ENCODE measurements around the gene WDR18. TPM values are rescaled to one million over a fixed set of nuclear protein-coding genes. Genes with fewer than 3 reads are reported as not detected.
A peak's percentile ranks its signal among the peaks of the same experiment; 100 is the strongest.

Gene WDR18
- total RNA-seq (2014; rRNA removed; shearing (Covaris generic)) = 107 and 140 TPM in 2 replicates

GRCh38 chr19:984165-984967 lies at the start of gene WDR18:
TSS of gene WDR18 (plus strand) at chr19:984345. CDS start at chr19:984354, 9 bp downstream.
- Histone ChIP-seq H3K36me3 (replicated peaks; ENCODE audit: control insufficient read depth, insufficient read depth, low read length) (peaks cover 3% of the 10 kb centered on the region), H3K4me3 (ENCODE audit: insufficient read depth, low read depth, low read length) (peak within 1 kb of the TSS; percentile 97)

GRCh38 chr19:934865-935479 lies 49.2 kb upstream of the WDR18 start:
- Histone ChIP-seq H3K4me3 (ENCODE audit: insufficient read depth, low read depth, low read length) (no peak overlapping the region), H3K36me3 (replicated peaks; ENCODE audit: control insufficient read depth, insufficient read depth, low read length) (peaks cover 6% of the 10 kb centered on the region), H3K27me3 (ENCODE audit: control insufficient read depth, insufficient read depth, low read length) (no peaks in the 10 kb centered on the region)
- no peak for DNase-seq

More at GRCh38 chr19:984165-984967, at the start of gene WDR18:
- no peaks in the 10 kb centered on the region for H3K27me3 ChIP-seq (ENCODE audit: control insufficient read depth, insufficient read depth, low read length)
- peak; percentile 99 for DNase-seq

- no peaks in the 10 kb centered on the region for H3K27me3 ChIP-seq (ENCODE audit: control insufficient read depth, insufficient read depth, low read length)
- peaks cover 5% of the 10 kb centered on the region for H3K36me3 ChIP-seq (replicated peaks; ENCODE audit: control insufficient read depth, insufficient read depth, low read length)
- DNase-seq = no peak
- no peak overlapping the region for H3K4me3 ChIP-seq (ENCODE audit: insufficient read depth, low read depth, low read length)
These were observed 48.0 kb upstream of the WDR18 start for GRCh38 chr19:936175-936546.

GRCh38 chr19:937259-937694 lies 46.9 kb upstream of the WDR18 start:
- DNase-seq = no peak
- no peaks in the 10 kb centered on the region for H3K27me3 ChIP-seq (ENCODE audit: control insufficient read depth, insufficient read depth, low read length)
- H3K4me3 ChIP-seq (ENCODE audit: insufficient read depth, low read depth, low read length) = no peak overlapping the region
- H3K36me3 ChIP-seq (replicated peaks; ENCODE audit: control insufficient read depth, insufficient read depth, low read length) = peaks cover 5% of the 10 kb centered on the region

- H3K27me3 ChIP-seq (ENCODE audit: control insufficient read depth, insufficient read depth, low read length) = no peaks in the 10 kb centered on the region
- H3K4me3 ChIP-seq (ENCODE audit: insufficient read depth, low read depth, low read length) = no peak overlapping the region
- peaks cover 6% of the 10 kb centered on the region for H3K36me3 ChIP-seq (replicated peaks; ENCODE audit: control insufficient read depth, insufficient read depth, low read length)
- DNase-seq = no peak
These were observed 45.8 kb upstream of the WDR18 start for GRCh38 chr19:938233-938923.

- Histone ChIP-seq H3K27me3 (ENCODE audit: control insufficient read depth, insufficient read depth, low read length) (no peaks in the 10 kb centered on the region), H3K4me3 (ENCODE audit: insufficient read depth, low read depth, low read length) (no peak overlapping the region), H3K36me3 (replicated peaks; ENCODE audit: control insufficient read depth, insufficient read depth, low read length) (peaks cover 6% of the 10 kb centered on the region)
- DNase-seq = no peak
These were observed 44.7 kb upstream of the WDR18 start for GRCh38 chr19:939439-939838.

GRCh38 chr19:939922-940321 lies 44.2 kb upstream of the WDR18 start:
- Histone ChIP-seq H3K4me3 (ENCODE audit: insufficient read depth, low read depth, low read length) (no peak overlapping the region), H3K27me3 (ENCODE audit: control insufficient read depth, insufficient read depth, low read length) (no peaks in the 10 kb centered on the region), H3K36me3 (replicated peaks; ENCODE audit: control insufficient read depth, insufficient read depth, low read length) (peaks cover 6% of the 10 kb centered on the region)
- DNase-seq = no peak

GRCh38 chr19:940591-941291 lies 43.4 kb upstream of the WDR18 start:
- no peak overlapping the region for H3K4me3 ChIP-seq (ENCODE audit: insufficient read depth, low read depth, low read length)
- no peak for DNase-seq
- H3K36me3 ChIP-seq (replicated peaks; ENCODE audit: control insufficient read depth, insufficient read depth, low read length) = peaks cover 6% of the 10 kb centered on the region

GRCh38 chr19:941292-942132 lies 42.6 kb upstream of the WDR18 start:
- Histone ChIP-seq H3K27me3 (ENCODE audit: control insufficient read depth, insufficient read depth, low read length) (no peaks in the 10 kb centered on the region), H3K4me3 (ENCODE audit: insufficient read depth, low read depth, low read length) (no peak overlapping the region), H3K36me3 (replicated peaks; ENCODE audit: control insufficient read depth, insufficient read depth, low read length) (peaks cover 6% of the 10 kb centered on the region)
- DNase-seq = no peak

More at GRCh38 chr19:940591-941291, 43.4 kb upstream of the WDR18 start:
- no peaks in the 10 kb centered on the region for H3K27me3 ChIP-seq (ENCODE audit: control insufficient read depth, insufficient read depth, low read length)

GRCh38 chr19:942133-942645 lies 42.0 kb upstream of the WDR18 start:
- Histone ChIP-seq H3K4me3 (ENCODE audit: insufficient read depth, low read depth, low read length) (no peak overlapping the region), H3K36me3 (replicated peaks; ENCODE audit: control insufficient read depth, insufficient read depth, low read length) (peaks cover 6% of the 10 kb centered on the region), H3K27me3 (ENCODE audit: control insufficient read depth, insufficient read depth, low read length) (no peaks in the 10 kb centered on the region)
- DNase-seq = no peak

GRCh38 chr19:943551-944170 lies 40.5 kb upstream of the WDR18 start:
- no peaks in the 10 kb centered on the region for H3K27me3 ChIP-seq (ENCODE audit: control insufficient read depth, insufficient read depth, low read length)
- peaks cover 3% of the 10 kb centered on the region for H3K36me3 ChIP-seq (replicated peaks; ENCODE audit: control insufficient read depth, insufficient read depth, low read length)
- DNase-seq = no peak
- no peak overlapping the region for H3K4me3 ChIP-seq (ENCODE audit: insufficient read depth, low read depth, low read length)

GRCh38 chr19:944171-944567 lies 40.0 kb upstream of the WDR18 start:
- H3K27me3 ChIP-seq (ENCODE audit: control insufficient read depth, insufficient read depth, low read length) = no peaks in the 10 kb centered on the region
- no peak overlapping the region for H3K4me3 ChIP-seq (ENCODE audit: insufficient read depth, low read depth, low read length)
- DNase-seq = no peak
- H3K36me3 ChIP-seq (replicated peaks; ENCODE audit: control insufficient read depth, insufficient read depth, low read length) = peaks cover 3% of the 10 kb centered on the region

- Histone ChIP-seq H3K4me3 (ENCODE audit: insufficient read depth, low read depth, low read length) (no peak overlapping the region), H3K36me3 (replicated peaks; ENCODE audit: control insufficient read depth, insufficient read depth, low read length) (peaks cover 3% of the 10 kb centered on the region), H3K27me3 (ENCODE audit: control insufficient read depth, insufficient read depth, low read length) (no peaks in the 10 kb centered on the region)
- no peak for DNase-seq
These were observed 39.4 kb upstream of the WDR18 start for GRCh38 chr19:944663-945241.
